H9 (cell line): ENCODE data around the gene RORC. TPM values are rescaled to one million over a fixed set of nuclear protein-coding genes. Genes with fewer than 3 reads are reported as not detected.

ENCODE experiments used
- DNase-seq: peaks from one replicate; pipeline ENCODE4 v3.0.0-alpha.2; 2017
- H2AFZ ChIP-seq: one replicate; pipeline ENCODE4 v1.6.1; 2013; ENCODE audit warnings: mild to moderate bottlenecking, low read length, control low read depth, moderate library complexity
- H2AK5ac ChIP-seq: 2 replicates; pipeline ENCODE4 v1.6.1; 2013; ENCODE audit warnings: low read length, control low read depth, mixed read lengths; ENCODE audit not compliant: insufficient read length
- H2BK120ac ChIP-seq: one replicate; pipeline ENCODE4 v1.6.1; 2013; ENCODE audit warnings: low read depth, mild to moderate bottlenecking, low read length, control low read depth, inconsistent platforms; ENCODE audit not compliant: poor library complexity, severe bottlenecking
- H2BK12ac ChIP-seq: 2 replicates; pipeline ENCODE4 v1.6.1; 2013; ENCODE audit warnings: low read length, control low read depth, mixed read lengths, low read depth; ENCODE audit not compliant: insufficient read length
- H2BK15ac ChIP-seq: 2 replicates; pipeline ENCODE4 v1.6.1; 2013; ENCODE audit warnings: low read depth, low read length, control low read depth
- H2BK20ac ChIP-seq: one replicate; pipeline ENCODE4 v1.6.1; 2013; ENCODE audit warnings: low read depth, mild to moderate bottlenecking, low read length, control low read depth, inconsistent platforms; ENCODE audit not compliant: poor library complexity, severe bottlenecking
- H2BK5ac ChIP-seq: 2 replicates; pipeline ENCODE4 v1.6.1; 2013; ENCODE audit warnings: low read length, control low read depth, mixed read lengths; ENCODE audit not compliant: insufficient read length
- H3K14ac ChIP-seq: 2 replicates; pipeline ENCODE4 v1.6.1; 2013; ENCODE audit warnings: low read length, control low read depth; ENCODE audit not compliant: insufficient read depth
- H3K18ac ChIP-seq: 2 replicates; pipeline ENCODE4 v1.6.1; 2013; ENCODE audit warnings: low read depth, mild to moderate bottlenecking, mixed read lengths, low read length, control low read depth; ENCODE audit not compliant: insufficient read length
- H3K23ac ChIP-seq: 2 replicates; pipeline ENCODE4 v1.6.1; 2013; ENCODE audit warnings: low read length, control low read depth, mixed read lengths, low read depth; ENCODE audit not compliant: insufficient read length
- H3K23me2 ChIP-seq: 2 replicates; pipeline ENCODE4 v1.6.1; 2013; ENCODE audit warnings: low read depth, mild to moderate bottlenecking, mixed read lengths, low read length, control low read depth; ENCODE audit not compliant: insufficient read length, poor library complexity, severe bottlenecking
- H3K27ac ChIP-seq: 2 replicates; pipeline ENCODE4 v1.5.1; 2013; ENCODE audit warnings: low read length, control low read depth, mixed read lengths, low read depth; ENCODE audit not compliant: insufficient read length
- H3K27me3 ChIP-seq: 2 replicates; pipeline ENCODE4 v1.6.1; 2013; ENCODE audit warnings: low read length, control low read depth, inconsistent platforms; ENCODE audit not compliant: insufficient read depth
- H3K4ac ChIP-seq: 2 replicates; pipeline ENCODE4 v1.6.1; 2013; ENCODE audit warnings: low read depth, mild to moderate bottlenecking, control low read depth, inconsistent platforms, low read length, moderate library complexity
- H3K4me1 ChIP-seq: 2 replicates; pipeline ENCODE4 v1.6.1; 2013; ENCODE audit warnings: low read length, control low read depth, inconsistent platforms; ENCODE audit not compliant: insufficient read depth
- H3K4me2 ChIP-seq: 2 replicates; pipeline ENCODE4 v1.6.1; 2013; ENCODE audit warnings: low read length, control low read depth, mixed read lengths; ENCODE audit not compliant: insufficient read length, insufficient read depth
- H3K56ac ChIP-seq: 2 replicates; pipeline ENCODE4 v1.6.1; 2013; ENCODE audit warnings: low read depth, mild to moderate bottlenecking, mixed read lengths, low read length, control low read depth; ENCODE audit not compliant: insufficient read length
- H3K79me1 ChIP-seq: 2 replicates; pipeline ENCODE4 v1.6.1; 2013; ENCODE audit warnings: low read depth, mild to moderate bottlenecking, moderate library complexity, low read length, control low read depth, inconsistent platforms; ENCODE audit not compliant: insufficient read depth, poor library complexity, severe bottlenecking
- H3K79me2 ChIP-seq: 2 replicates; pipeline ENCODE4 v1.6.1; 2013; ENCODE audit warnings: low read length, control low read depth, inconsistent platforms; ENCODE audit not compliant: insufficient read depth
- H3K9ac ChIP-seq: 2 replicates; pipeline ENCODE4 v1.6.1; 2013; ENCODE audit warnings: low read length, control low read depth, mixed read lengths; ENCODE audit not compliant: insufficient read length; ENCODE audit errors: extremely low read depth
- H3K9me3 ChIP-seq: one replicate; pipeline ENCODE4 v1.6.1; 2013; ENCODE audit warnings: low read depth, low read length, inconsistent platforms; ENCODE audit not compliant: control insufficient read depth
- H3T11ph ChIP-seq: one replicate; pipeline ENCODE4 v1.6.1; 2013; ENCODE audit warnings: mild to moderate bottlenecking, low read length, control low read depth, inconsistent platforms
- H4K20me1 ChIP-seq: one replicate; pipeline ENCODE4 v1.6.1; 2013; ENCODE audit not compliant: control insufficient read depth, insufficient read length, insufficient read depth
- H4K5ac ChIP-seq: 2 replicates; pipeline ENCODE4 v1.6.1; 2013; ENCODE audit warnings: low read depth, mild to moderate bottlenecking, mixed read lengths, low read length, control low read depth; ENCODE audit not compliant: insufficient read length
- H4K8ac ChIP-seq: replicated peaks from 2 replicates; pipeline ENCODE4 v1.6.1; 2013; ENCODE audit warnings: low read length, control low read depth, mixed read lengths, low read depth; ENCODE audit not compliant: insufficient read length
- H4K91ac ChIP-seq: 2 replicates; pipeline ENCODE4 v1.6.1; 2013; ENCODE audit warnings: low read depth, mild to moderate bottlenecking, moderate library complexity, mixed read lengths, low read length, control low read depth; ENCODE audit not compliant: insufficient read length
- H3K27ac Mint-ChIP-seq, 3 experiments: 2 replicates in 2 of 3; 3 replicates in 1 of 3; pipeline ENCODE4 v1.8.0; 2020 to 2021; ENCODE audit warnings: mixed read lengths in 3 of 3, mild to moderate bottlenecking in 1 of 3, moderate library complexity in 1 of 3
- H3K27me3 Mint-ChIP-seq: 2 replicates; pipeline ENCODE4 v1.8.0; 2021; ENCODE audit warnings: low read depth, mild to moderate bottlenecking, moderate library complexity, mixed read lengths
- H3K36me3 Mint-ChIP-seq, 3 experiments: 2 replicates in 2 of 3; 3 replicates in 1 of 3; pipeline ENCODE4 v1.8.0; 2020 to 2021; ENCODE audit warnings: low read depth in 3 of 3, mixed read lengths in 3 of 3; ENCODE audit not compliant: insufficient read depth in 1 of 3
- H3K4me1 Mint-ChIP-seq, 2 experiments: 2 replicates each; pipeline ENCODE4 v1.8.0; 2020; ENCODE audit warnings: mixed read lengths in 2 of 2
- H3K4me3 Mint-ChIP-seq, 2 experiments: 2 replicates in 1 of 2; 3 replicates in 1 of 2; pipeline ENCODE4 v1.8.0; 2020 to 2021; ENCODE audit warnings: mild to moderate bottlenecking in 2 of 2, mixed read lengths in 2 of 2, moderate library complexity in 1 of 2
- H3K9me3 Mint-ChIP-seq, 2 experiments: 2 replicates in 1 of 2; 3 replicates in 1 of 2; pipeline ENCODE4 v1.8.0; 2020; ENCODE audit warnings: mild to moderate bottlenecking in 2 of 2, mixed read lengths in 2 of 2, moderate library complexity in 1 of 2
- WGBS: extraction: QIAGEN DNeasy Blood & Tissue Kit; methylation state at CpG from one replicate; pipeline ENCODE4 v1.1.7; 2013; ENCODE audit warnings: missing lambda C conversion rate, low lambda C conversion rate, mixed read lengths; ENCODE audit not compliant: insufficient read length; ENCODE audit errors: extremely low coverage; 5-methylcytosine and 5-hydroxymethylcytosine counted together
- total RNA-seq: library from RNA; stranded (reverse); gene quantifications from 2 replicates; pipeline ENCODE4 v1.2.1, GENCODE V29; 2021
- TF ChIP-seq, protein P1 (sequence below): fragments of 200-600 bp; sonication (generic); conservative IDR thresholded peaks from 3 replicates; pipeline ENCODE4 v1.8.0; 2021; ENCODE audit warnings: antibody characterized with exemption, mild to moderate bottlenecking

The RORC gene
- total RNA-seq, 1 experiment from 2014 or later, result 0.52 TPM

DNA sequence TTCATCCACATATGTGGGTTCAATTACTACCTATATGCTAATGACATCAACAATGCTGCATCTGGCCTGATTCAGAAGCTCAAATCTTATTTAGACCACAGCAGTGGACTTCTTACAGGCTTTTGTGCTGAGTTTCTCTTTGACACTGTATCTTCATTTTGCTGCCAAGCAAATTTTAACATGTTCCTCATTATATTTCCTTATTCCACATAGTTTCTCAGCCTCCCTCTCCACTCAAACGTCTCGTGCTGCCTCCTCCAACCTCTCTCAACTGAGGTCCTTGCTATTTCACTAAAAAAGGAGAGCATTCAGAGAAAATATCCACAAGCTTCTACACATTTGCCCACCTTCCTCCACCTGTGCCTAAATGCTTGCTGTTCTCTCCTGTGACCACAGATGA lies 47.8 kb downstream of the RORC start:
- Mint-ChIP-seq H3K27me3 (no peaks in the 10 kb centered on the region), H3K4me1 (peaks cover 1% of the 10 kb centered on the region in 2 experiments), H3K9me3 (no peaks in the 10 kb centered on the region), H3K4me3 (no peak overlapping the region), H3K36me3 (peaks cover 4 to 19% (median 16%) of the 10 kb centered on the region in 3 experiments; a peak in 6 of 7 replicates), H3K27ac (no peak overlapping the region)
- H3K4me2 ChIP-seq, result no peak overlapping the region
- H3K18ac ChIP-seq, result no peak overlapping the region
- no peaks in the 10 kb centered on the region for H3K79me2 ChIP-seq
- H3K27me3 ChIP-seq, result no peaks in the 10 kb centered on the region
- no peak overlapping the region for H3K4ac ChIP-seq
- H2AFZ ChIP-seq, result no peak overlapping the region
- no peak overlapping the region for H3K27ac ChIP-seq
- no peak overlapping the region for H3K9ac ChIP-seq
- no peak overlapping the region for H3K23ac ChIP-seq
- no peaks in the 10 kb centered on the region for H3K23me2 ChIP-seq
- no peak overlapping the region for H2BK15ac ChIP-seq
- no peak for DNase-seq
- no peak overlapping the region for H4K5ac ChIP-seq
- no peak overlapping the region for H4K91ac ChIP-seq
- no peaks in the 10 kb centered on the region for H3K79me1 ChIP-seq
- H2AK5ac ChIP-seq, result no peak overlapping the region
- no peak overlapping the region for H2BK20ac ChIP-seq
- no peaks in the 10 kb centered on the region; the same call in 1 of the 2 replicates for H3K4me1 ChIP-seq
- H2BK5ac ChIP-seq, result no peak overlapping the region
- WGBS, result no CpG with 5 or more reads among the region's 2 CpGs
- TF ChIP-seq, protein P1, sequence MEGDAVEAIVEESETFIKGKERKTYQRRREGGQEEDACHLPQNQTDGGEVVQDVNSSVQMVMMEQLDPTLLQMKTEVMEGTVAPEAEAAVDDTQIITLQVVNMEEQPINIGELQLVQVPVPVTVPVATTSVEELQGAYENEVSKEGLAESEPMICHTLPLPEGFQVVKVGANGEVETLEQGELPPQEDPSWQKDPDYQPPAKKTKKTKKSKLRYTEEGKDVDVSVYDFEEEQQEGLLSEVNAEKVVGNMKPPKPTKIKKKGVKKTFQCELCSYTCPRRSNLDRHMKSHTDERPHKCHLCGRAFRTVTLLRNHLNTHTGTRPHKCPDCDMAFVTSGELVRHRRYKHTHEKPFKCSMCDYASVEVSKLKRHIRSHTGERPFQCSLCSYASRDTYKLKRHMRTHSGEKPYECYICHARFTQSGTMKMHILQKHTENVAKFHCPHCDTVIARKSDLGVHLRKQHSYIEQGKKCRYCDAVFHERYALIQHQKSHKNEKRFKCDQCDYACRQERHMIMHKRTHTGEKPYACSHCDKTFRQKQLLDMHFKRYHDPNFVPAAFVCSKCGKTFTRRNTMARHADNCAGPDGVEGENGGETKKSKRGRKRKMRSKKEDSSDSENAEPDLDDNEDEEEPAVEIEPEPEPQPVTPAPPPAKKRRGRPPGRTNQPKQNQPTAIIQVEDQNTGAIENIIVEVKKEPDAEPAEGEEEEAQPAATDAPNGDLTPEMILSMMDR, result no peak
- H2BK12ac ChIP-seq, result no peak overlapping the region
- H2BK120ac ChIP-seq, result no peak overlapping the region
- H4K20me1 ChIP-seq, result no peaks in the 10 kb centered on the region
- H3K9me3 ChIP-seq, result no peaks in the 10 kb centered on the region
- no peak overlapping the region for H4K8ac ChIP-seq
- H3T11ph ChIP-seq, result no peak overlapping the region
- no peak overlapping the region for H3K56ac ChIP-seq
- H3K14ac ChIP-seq, result no peak overlapping the region
